Testis (tissue), 2 donors: ENCODE measurements around the gene NCBP3.

Source experiments
- POLR2A ChIP-seq: fragments of 450-650 bp; IDR thresholded peaks from one replicate; pipeline ENCODE4 v1.6.1; 2017; ENCODE audit warnings: antibody characterized with exemption, mild to moderate bottlenecking, moderate library complexity
- TF ChIP-seq, protein P1 (sequence below), 3 experiments: fragments of 450-650 bp in 2 of 3; fragments of 200-600 bp in 1 of 3; sonication (generic) in 1 of 3; IDR thresholded peaks; one replicate each; pipeline ENCODE4 v1.5.1; 2016 to 2019; ENCODE audit warnings: antibody characterized with exemption in 3 of 3, mild to moderate bottlenecking in 2 of 3, moderate library complexity in 1 of 3

DNA sequence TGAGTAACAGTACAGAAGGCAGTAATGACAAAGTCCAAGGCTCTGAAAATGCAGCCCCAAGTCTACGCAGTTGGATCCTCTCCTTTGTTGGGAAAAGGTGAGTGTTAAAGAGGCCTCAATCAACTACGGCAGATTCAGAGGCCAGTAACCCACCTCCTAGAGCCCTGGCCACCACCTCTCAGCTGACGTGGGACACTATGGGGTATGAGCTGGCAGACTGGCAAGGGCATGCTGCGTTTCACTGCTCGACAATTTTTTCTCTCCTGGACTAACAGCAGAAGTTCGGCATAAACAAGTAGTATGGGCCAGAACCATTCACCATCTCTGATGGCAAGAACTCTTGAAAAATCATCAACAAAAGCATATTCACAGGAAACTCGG is 17.2 kb downstream of the NCBP3 start:
- TF ChIP-seq, protein P1, sequence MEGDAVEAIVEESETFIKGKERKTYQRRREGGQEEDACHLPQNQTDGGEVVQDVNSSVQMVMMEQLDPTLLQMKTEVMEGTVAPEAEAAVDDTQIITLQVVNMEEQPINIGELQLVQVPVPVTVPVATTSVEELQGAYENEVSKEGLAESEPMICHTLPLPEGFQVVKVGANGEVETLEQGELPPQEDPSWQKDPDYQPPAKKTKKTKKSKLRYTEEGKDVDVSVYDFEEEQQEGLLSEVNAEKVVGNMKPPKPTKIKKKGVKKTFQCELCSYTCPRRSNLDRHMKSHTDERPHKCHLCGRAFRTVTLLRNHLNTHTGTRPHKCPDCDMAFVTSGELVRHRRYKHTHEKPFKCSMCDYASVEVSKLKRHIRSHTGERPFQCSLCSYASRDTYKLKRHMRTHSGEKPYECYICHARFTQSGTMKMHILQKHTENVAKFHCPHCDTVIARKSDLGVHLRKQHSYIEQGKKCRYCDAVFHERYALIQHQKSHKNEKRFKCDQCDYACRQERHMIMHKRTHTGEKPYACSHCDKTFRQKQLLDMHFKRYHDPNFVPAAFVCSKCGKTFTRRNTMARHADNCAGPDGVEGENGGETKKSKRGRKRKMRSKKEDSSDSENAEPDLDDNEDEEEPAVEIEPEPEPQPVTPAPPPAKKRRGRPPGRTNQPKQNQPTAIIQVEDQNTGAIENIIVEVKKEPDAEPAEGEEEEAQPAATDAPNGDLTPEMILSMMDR (IDR thresholded peaks at IDR 0.05): no peak
- no peak for TF ChIP-seq POLR2A
